Measurements from ENCODE around the gene ARMC9. TPM values are rescaled to one million over a fixed set of nuclear protein-coding genes. Genes with fewer than 3 reads are reported as not detected.

ARMC9 gene
- total and polyA plus RNA-seq, 11 donors, result 0.95 to 4.7 (median 2.4) TPM

GRCh38 chr2:231170055-231170454 lies 28.4 kb upstream of the ARMC9 start:
- Histone ChIP-seq H3K27me3 (no peaks in the 10 kb centered on the region), H3K4me3 (no peak overlapping the region), H3K9me3 (no peaks in the 10 kb centered on the region), H3K4me1 (peaks cover 0 to 35% (median 15%) of the 10 kb centered on the region in 12 donors), H3K27ac (no peak overlapping the region), H3K36me3 (peaks cover 0 to 89% (median 67%) of the 10 kb centered on the region in 9 donors)
- DNase-seq (no peak), ATAC-seq (no peak)
- intact Hi-C loops (cut with DNase I), result no loop called here
- TF ChIP-seq POLR2A (IDR thresholded peaks at IDR 0.05) (no peak), CTCF (IDR thresholded peaks at IDR 0.05) (no peak)
- 21 to 57% (median 48%) methylated on average over 1 of the region's 1 CpG for WGBS, 4 donors

GRCh38 chr2:231172025-231172424 lies 26.4 kb upstream of the ARMC9 start:
- ATAC-seq (no peak), DNase-seq (no peak)
- peaks cover 0 to 73% (median 48%) of the 10 kb centered on the region in 9 donors for H3K36me3 ChIP-seq
- no peaks in the 10 kb centered on the region for H3K9me3 ChIP-seq
- no peak overlapping the region for H3K27ac ChIP-seq
- 80 to 97% (median 88%) methylated on average over 3 of the region's 3 CpGs for WGBS, 4 donors
- intact Hi-C loops (cut with DNase I), result no loop called here
- H3K27me3 ChIP-seq, result no peaks in the 10 kb centered on the region
- TF ChIP-seq CTCF (IDR thresholded peaks at IDR 0.05) (no peak), POLR2A (IDR thresholded peaks at IDR 0.05) (no peak)
- peaks cover 0 to 35% (median 15%) of the 10 kb centered on the region in 12 donors for H3K4me1 ChIP-seq
- no peak overlapping the region for H3K4me3 ChIP-seq

- TF ChIP-seq CTCF (IDR thresholded peaks at IDR 0.05), result no peak
- no peak for TF ChIP-seq POLR2A (IDR thresholded peaks at IDR 0.05)
- DNase-seq (no peak), ATAC-seq (peak in 2 of 4 donors; percentile 12 to 32)
- 18 to 39% (median 29%) methylated on average over 2 of the region's 2 CpGs for WGBS, 4 donors
- Histone ChIP-seq H3K27ac (peak overlapping the region in 5 of 12 donors; percentile 3 to 33 (median 21)), H3K9me3 (no peaks in the 10 kb centered on the region), H3K36me3 (peaks cover 0 to 59% (median 34%) of the 10 kb centered on the region in 9 donors), H3K4me1 (peaks cover 0 to 22% (median 8%) of the 10 kb centered on the region in 12 donors), H3K4me3 (no peak overlapping the region), H3K27me3 (no peaks in the 10 kb centered on the region)
- intact Hi-C loops (cut with DNase I), result no loop called here
These were observed 24.2 kb upstream of the ARMC9 start for GRCh38 chr2:231174211-231174651.

GRCh38 chr2:231176066-231176465 lies 22.4 kb upstream of the ARMC9 start:
- intact Hi-C loops (cut with DNase I), result no loop called here

More at GRCh38 chr2:231176066-231176465, 22.4 kb upstream of the ARMC9 start:
- TF ChIP-seq POLR2A (IDR thresholded peaks at IDR 0.05) (no peak), CTCF (IDR thresholded peaks at IDR 0.05) (no peak)
- ATAC-seq (peak; percentile 50 to 83 (median 74)), DNase-seq (peak in 1 of 5 donors; percentile 48)
- peaks cover 0 to 41% (median 24%) of the 10 kb centered on the region in 9 donors for H3K36me3 ChIP-seq
- no peaks in the 10 kb centered on the region for H3K9me3 ChIP-seq
- H3K4me3 ChIP-seq, result no peak overlapping the region
- 33 to 47% (median 44%) methylated on average over 2 of the region's 2 CpGs for WGBS, 4 donors
- peaks cover 0 to 28% (median 8%) of the 10 kb centered on the region in 12 donors for H3K4me1 ChIP-seq
- no peaks in the 10 kb centered on the region for H3K27me3 ChIP-seq
- no peak overlapping the region for H3K27ac ChIP-seq

All from heart left ventricle (tissue), 16 donors.